SK-N-SH treated with all-trans-retinoic acid at 6 μM for 48 hours (cell line): Measurements from ENCODE around the gene SVOPL.

Source experiments
- ATAC-seq: fragments of 200-7000 bp; cut with Tn5 transposase; 3 replicates; pipeline ENCODE4 v1.9.1; 2020; ENCODE audit warnings: mild to moderate bottlenecking, moderate library complexity
- ARNTL ChIP-seq: fragments of 450-650 bp; formaldehyde crosslinking; IDR thresholded peaks from 2 replicates; pipeline ENCODE4 v1.5.0; 2020; ENCODE audit warnings: low read depth, mild to moderate bottlenecking, moderate library complexity, borderline replicate concordance
- BACH2 ChIP-seq: fragments of 250-450 bp; sonication (Bioruptor Pico); IDR thresholded peaks from 2 replicates; pipeline ENCODE4 v1.9.0; 2021; ENCODE audit warnings: mild to moderate bottlenecking, borderline replicate concordance
- CSDC2 ChIP-seq: fragments of 250-450 bp; sonication (Bioruptor Pico); IDR thresholded peaks from 2 replicates; pipeline ENCODE4 v1.5.0; 2020; ENCODE audit warnings: mild to moderate bottlenecking, moderate library complexity
- CSRNP3 ChIP-seq: fragments of 250-450 bp; sonication (Bioruptor Pico); IDR thresholded peaks from 2 replicates; pipeline ENCODE4 v1.5.1; 2021; ENCODE audit warnings: mild to moderate bottlenecking, moderate library complexity
- ESRRG ChIP-seq: fragments of 250-450 bp; sonication (Bioruptor Pico); IDR thresholded peaks from 2 replicates; pipeline ENCODE4 v1.6.1; 2021; ENCODE audit warnings: mild to moderate bottlenecking
- GLIS3 ChIP-seq: fragments of 250-450 bp; sonication (Bioruptor Pico); IDR thresholded peaks from 2 replicates; pipeline ENCODE4 v1.5.0; 2020; ENCODE audit warnings: mild to moderate bottlenecking, moderate library complexity
- ISL1 ChIP-seq: fragments of 250-450 bp; sonication (Bioruptor Pico); IDR thresholded peaks from 2 replicates; pipeline ENCODE4 v2.1.2; 2022; ENCODE audit warnings: mild to moderate bottlenecking, moderate library complexity
- OSR1 ChIP-seq: fragments of 250-450 bp; sonication (Bioruptor Pico); IDR thresholded peaks from 2 replicates; pipeline ENCODE4 v1.8.0; 2022; ENCODE audit warnings: moderate library complexity, mild to moderate bottlenecking, inconsistent platforms
- PPARA ChIP-seq: fragments of 250-450 bp; sonication (Bioruptor Pico); IDR thresholded peaks from 2 replicates; pipeline ENCODE4 v1.5.0; 2020; ENCODE audit warnings: mild to moderate bottlenecking, borderline replicate concordance
- RARB ChIP-seq: fragments of 250-450 bp; sonication (Bioruptor Pico); IDR thresholded peaks from 2 replicates; pipeline ENCODE4 v1.8.0; 2021; ENCODE audit warnings: mild to moderate bottlenecking, moderate library complexity
- SNAI2 ChIP-seq: fragments of 250-450 bp; sonication (Bioruptor Pico); IDR thresholded peaks from 2 replicates; pipeline ENCODE4 v1.5.0; 2020; ENCODE audit warnings: mild to moderate bottlenecking, moderate library complexity
- TOX ChIP-seq: fragments of 250-450 bp; sonication (Bioruptor Pico); IDR thresholded peaks from 2 replicates; pipeline ENCODE4 v1.8.0; 2021; ENCODE audit warnings: mild to moderate bottlenecking, moderate library complexity, borderline replicate concordance
- ZC3H10 ChIP-seq: fragments of 250-450 bp; sonication (Bioruptor Pico); IDR thresholded peaks from 2 replicates; pipeline ENCODE4 v1.5.1; 2021; ENCODE audit warnings: mild to moderate bottlenecking, moderate library complexity
- ZFP3 ChIP-seq: fragments of 250-450 bp; sonication (Bioruptor Pico); IDR thresholded peaks from 2 replicates; pipeline ENCODE4 v1.5.0; 2020; ENCODE audit warnings: mild to moderate bottlenecking, moderate library complexity
- ZFP30 ChIP-seq: fragments of 450-650 bp; formaldehyde crosslinking; IDR thresholded peaks from 2 replicates; pipeline ENCODE4 v1.5.0; 2022; ENCODE audit warnings: mild to moderate bottlenecking, moderate library complexity
- ZNF565 ChIP-seq: fragments of 450-650 bp; formaldehyde crosslinking; conservative IDR thresholded peaks from 2 replicates; pipeline ENCODE4 v1.5.0; 2020; ENCODE audit warnings: low read depth, mild to moderate bottlenecking, moderate library complexity
- ZNF70 ChIP-seq: fragments of 450-650 bp; formaldehyde crosslinking; IDR thresholded peaks from 2 replicates; pipeline ENCODE4 v1.5.0; 2020; ENCODE audit warnings: mild to moderate bottlenecking, moderate library complexity
- ZNF8 ChIP-seq: fragments of 450-650 bp; formaldehyde crosslinking; IDR thresholded peaks from 2 replicates; pipeline ENCODE4 v1.5.0; 2020; ENCODE audit warnings: mild to moderate bottlenecking, moderate library complexity
- TF ChIP-seq, protein P1 (sequence below): fragments of 250-450 bp; sonication (Bioruptor Pico); IDR thresholded peaks from 2 replicates; pipeline ENCODE4 v1.8.0; 2021; ENCODE audit warnings: low read depth, mild to moderate bottlenecking, moderate library complexity, borderline replicate concordance
- TF ChIP-seq, protein P2 (sequence below): fragments of 250-450 bp; sonication (Bioruptor Pico); IDR thresholded peaks from 2 replicates; pipeline ENCODE4 v1.8.0; 2020; ENCODE audit warnings: mild to moderate bottlenecking, moderate library complexity, borderline replicate concordance
- TF ChIP-seq, protein P3 (sequence below): fragments of 250-450 bp; sonication (Bioruptor Pico); IDR thresholded peaks from 2 replicates; pipeline ENCODE4 v1.5.0; 2020; ENCODE audit warnings: mild to moderate bottlenecking, moderate library complexity
- TF ChIP-seq, protein P4 (sequence below): fragments of 250-450 bp; sonication (Bioruptor Pico); IDR thresholded peaks from 2 replicates; pipeline ENCODE4 v1.5.1; 2020; ENCODE audit warnings: low read depth, mild to moderate bottlenecking, moderate library complexity

Gene SVOPL

DNA sequence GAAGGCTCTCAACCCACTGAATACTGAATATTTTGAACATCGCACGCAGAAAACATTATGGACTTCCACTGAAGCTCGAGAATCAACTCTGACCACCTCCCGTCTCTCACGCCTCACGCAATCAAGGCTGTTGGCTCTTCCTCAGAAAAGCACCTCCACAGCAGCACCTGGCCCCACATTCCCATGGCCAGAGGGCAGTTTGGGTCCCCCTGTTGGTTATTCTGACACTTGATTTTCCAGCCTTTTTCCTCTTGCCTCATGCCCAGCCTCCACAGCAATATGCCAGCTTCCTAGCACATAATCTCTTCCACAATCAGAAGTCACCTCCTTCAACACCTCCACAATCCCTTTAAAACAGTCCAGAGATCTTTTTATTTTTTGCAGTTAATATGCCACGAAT is 55.9 kb downstream of the SVOPL start:
- ATAC-seq = no peak
- no peak for TF ChIP-seq CSDC2 (CRISPR knock-in tag)
- TF ChIP-seq ZNF8 (CRISPR knock-in tag) = no peak
- TF ChIP-seq BACH2 (CRISPR knock-in tag) = no peak
- no peak for TF ChIP-seq OSR1 (CRISPR knock-in tag)
- no peak for TF ChIP-seq RARB (CRISPR knock-in tag)
- no peak for TF ChIP-seq ISL1 (CRISPR knock-in tag)
- TF ChIP-seq, protein P1, sequence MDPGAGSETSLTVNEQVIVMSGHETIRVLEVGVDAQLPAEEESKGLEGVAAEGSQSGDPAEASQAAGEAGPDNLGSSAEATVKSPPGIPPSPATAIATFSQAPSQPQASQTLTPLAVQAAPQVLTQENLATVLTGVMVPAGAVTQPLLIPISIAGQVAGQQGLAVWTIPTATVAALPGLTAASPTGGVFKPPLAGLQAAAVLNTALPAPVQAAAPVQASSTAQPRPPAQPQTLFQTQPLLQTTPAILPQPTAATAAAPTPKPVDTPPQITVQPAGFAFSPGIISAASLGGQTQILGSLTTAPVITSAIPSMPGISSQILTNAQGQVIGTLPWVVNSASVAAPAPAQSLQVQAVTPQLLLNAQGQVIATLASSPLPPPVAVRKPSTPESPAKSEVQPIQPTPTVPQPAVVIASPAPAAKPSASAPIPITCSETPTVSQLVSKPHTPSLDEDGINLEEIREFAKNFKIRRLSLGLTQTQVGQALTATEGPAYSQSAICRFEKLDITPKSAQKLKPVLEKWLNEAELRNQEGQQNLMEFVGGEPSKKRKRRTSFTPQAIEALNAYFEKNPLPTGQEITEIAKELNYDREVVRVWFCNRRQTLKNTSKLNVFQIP (CRISPR knock-in tag) = no peak
- no peak for TF ChIP-seq PPARA (CRISPR knock-in tag)
- TF ChIP-seq CSRNP3 (CRISPR knock-in tag) = no peak
- TF ChIP-seq SNAI2 (CRISPR knock-in tag) = no peak
- no peak for TF ChIP-seq ZFP3 (CRISPR knock-in tag)
- TF ChIP-seq, protein P2, sequence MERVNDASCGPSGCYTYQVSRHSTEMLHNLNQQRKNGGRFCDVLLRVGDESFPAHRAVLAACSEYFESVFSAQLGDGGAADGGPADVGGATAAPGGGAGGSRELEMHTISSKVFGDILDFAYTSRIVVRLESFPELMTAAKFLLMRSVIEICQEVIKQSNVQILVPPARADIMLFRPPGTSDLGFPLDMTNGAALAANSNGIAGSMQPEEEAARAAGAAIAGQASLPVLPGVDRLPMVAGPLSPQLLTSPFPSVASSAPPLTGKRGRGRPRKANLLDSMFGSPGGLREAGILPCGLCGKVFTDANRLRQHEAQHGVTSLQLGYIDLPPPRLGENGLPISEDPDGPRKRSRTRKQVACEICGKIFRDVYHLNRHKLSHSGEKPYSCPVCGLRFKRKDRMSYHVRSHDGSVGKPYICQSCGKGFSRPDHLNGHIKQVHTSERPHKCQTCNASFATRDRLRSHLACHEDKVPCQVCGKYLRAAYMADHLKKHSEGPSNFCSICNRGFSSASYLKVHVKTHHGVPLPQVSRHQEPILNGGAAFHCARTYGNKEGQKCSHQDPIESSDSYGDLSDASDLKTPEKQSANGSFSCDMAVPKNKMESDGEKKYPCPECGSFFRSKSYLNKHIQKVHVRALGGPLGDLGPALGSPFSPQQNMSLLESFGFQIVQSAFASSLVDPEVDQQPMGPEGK = no peak
- no peak for TF ChIP-seq ESRRG (CRISPR knock-in tag)
- TF ChIP-seq, all 23 proteins: peak for 0

GRCh38 chr7:138632826-138633602 is 68.1 kb downstream of the SVOPL start:
- ATAC-seq = no peak
- TF ChIP-seq ZC3H10 (CRISPR knock-in tag) (no peak), ZNF565 (CRISPR knock-in tag) (no peak), TOX (no peak), ZFP30 (no peak), ZNF70 (CRISPR knock-in tag) (no peak), PPARA (CRISPR knock-in tag) (no peak), ARNTL (no peak), OSR1 (CRISPR knock-in tag) (no peak), BACH2 (CRISPR knock-in tag) (no peak), ZNF8 (CRISPR knock-in tag) (no peak), ISL1 (CRISPR knock-in tag) (no peak), RARB (CRISPR knock-in tag) (no peak), CSRNP3 (CRISPR knock-in tag) (no peak), GLIS3 (CRISPR knock-in tag) (no peak), CSDC2 (CRISPR knock-in tag) (no peak), SNAI2 (CRISPR knock-in tag) (no peak), ZFP3 (CRISPR knock-in tag) (no peak)
- TF ChIP-seq, protein P1 (CRISPR knock-in tag) = no peak
- TF ChIP-seq, protein P3, sequence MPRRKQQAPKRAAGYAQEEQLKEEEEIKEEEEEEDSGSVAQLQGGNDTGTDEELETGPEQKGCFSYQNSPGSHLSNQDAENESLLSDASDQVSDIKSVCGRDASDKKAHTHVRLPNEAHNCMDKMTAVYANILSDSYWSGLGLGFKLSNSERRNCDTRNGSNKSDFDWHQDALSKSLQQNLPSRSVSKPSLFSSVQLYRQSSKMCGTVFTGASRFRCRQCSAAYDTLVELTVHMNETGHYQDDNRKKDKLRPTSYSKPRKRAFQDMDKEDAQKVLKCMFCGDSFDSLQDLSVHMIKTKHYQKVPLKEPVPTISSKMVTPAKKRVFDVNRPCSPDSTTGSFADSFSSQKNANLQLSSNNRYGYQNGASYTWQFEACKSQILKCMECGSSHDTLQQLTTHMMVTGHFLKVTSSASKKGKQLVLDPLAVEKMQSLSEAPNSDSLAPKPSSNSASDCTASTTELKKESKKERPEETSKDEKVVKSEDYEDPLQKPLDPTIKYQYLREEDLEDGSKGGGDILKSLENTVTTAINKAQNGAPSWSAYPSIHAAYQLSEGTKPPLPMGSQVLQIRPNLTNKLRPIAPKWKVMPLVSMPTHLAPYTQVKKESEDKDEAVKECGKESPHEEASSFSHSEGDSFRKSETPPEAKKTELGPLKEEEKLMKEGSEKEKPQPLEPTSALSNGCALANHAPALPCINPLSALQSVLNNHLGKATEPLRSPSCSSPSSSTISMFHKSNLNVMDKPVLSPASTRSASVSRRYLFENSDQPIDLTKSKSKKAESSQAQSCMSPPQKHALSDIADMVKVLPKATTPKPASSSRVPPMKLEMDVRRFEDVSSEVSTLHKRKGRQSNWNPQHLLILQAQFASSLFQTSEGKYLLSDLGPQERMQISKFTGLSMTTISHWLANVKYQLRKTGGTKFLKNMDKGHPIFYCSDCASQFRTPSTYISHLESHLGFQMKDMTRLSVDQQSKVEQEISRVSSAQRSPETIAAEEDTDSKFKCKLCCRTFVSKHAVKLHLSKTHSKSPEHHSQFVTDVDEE (CRISPR knock-in tag) = no peak
- TF ChIP-seq, protein P4, sequence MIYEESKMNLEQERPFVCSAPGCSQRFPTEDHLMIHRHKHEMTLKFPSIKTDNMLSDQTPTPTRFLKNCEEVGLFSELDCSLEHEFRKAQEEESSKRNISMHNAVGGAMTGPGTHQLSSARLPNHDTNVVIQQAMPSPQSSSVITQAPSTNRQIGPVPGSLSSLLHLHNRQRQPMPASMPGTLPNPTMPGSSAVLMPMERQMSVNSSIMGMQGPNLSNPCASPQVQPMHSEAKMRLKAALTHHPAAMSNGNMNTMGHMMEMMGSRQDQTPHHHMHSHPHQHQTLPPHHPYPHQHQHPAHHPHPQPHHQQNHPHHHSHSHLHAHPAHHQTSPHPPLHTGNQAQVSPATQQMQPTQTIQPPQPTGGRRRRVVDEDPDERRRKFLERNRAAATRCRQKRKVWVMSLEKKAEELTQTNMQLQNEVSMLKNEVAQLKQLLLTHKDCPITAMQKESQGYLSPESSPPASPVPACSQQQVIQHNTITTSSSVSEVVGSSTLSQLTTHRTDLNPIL (CRISPR knock-in tag) = no peak
